ENCODE data around the gene ZNF143. TPM values are rescaled to one million over a fixed set of nuclear protein-coding genes. Genes with fewer than 3 reads are reported as not detected.
"Not testable (repeated sequence)": the region's sequence is repeated elsewhere in the genome, so short reads cannot be mapped to it uniquely, and the experiment has no call there.

Gene ZNF143
- 29.7 TPM for polyA plus RNA-seq (2013, experiment 1 of 2)
- 32.1 TPM for polyA plus RNA-seq (2013, experiment 2 of 2)

DNA sequence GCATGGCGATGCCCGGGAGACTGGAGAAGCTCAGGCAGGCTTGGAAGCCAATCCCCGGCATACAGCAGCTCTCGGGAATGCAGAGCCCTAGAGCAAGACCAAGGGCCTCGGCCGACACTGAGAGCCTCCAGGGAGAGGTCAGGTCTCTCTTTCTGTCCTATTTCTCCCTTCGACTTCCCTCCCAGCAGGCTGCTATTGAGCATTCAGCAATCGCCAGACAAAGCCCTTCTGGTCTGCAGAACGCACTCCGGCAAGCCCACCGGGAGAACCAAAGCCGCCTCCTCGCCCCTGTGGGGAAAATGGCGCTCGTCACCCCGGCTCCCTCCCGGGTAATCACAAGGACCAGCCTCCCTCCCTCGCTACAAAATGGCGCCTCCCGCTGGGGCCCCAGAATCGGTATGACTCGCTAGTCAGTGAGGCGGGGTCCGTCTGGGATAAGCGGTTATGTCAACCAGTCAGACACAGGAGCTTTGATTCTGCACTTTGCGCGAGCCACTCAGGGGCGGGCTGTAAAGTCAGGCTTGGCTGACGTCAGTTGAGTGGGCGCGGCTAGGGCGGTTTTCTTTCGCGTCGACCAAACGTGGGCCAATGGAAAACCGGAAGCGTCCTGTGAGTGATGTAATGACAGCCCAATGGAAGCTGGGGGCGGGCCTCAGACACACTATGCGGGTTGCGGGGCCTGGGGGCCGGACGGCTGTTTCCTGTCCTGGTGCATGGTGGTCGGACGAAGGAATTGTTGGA lies at the start of gene ZNF143:
Gene ZNF143, plus strand, starts transcription at position 691 of the 741 bp plus-strand sequence. CDS start 10,297 bp downstream, outside the sequence.
- Histone ChIP-seq H3K27ac (ENCODE audit: low read depth, low read length, severe bottlenecking) (peak within 1 kb of the TSS; percentile 99), H3K36me3 (ENCODE audit: control insufficient read depth, insufficient read depth, low read length) (no peaks in the 10 kb centered on the region), H3K4me1 (ENCODE audit: control insufficient read depth, insufficient read depth, low read length, poor library complexity, severe bottlenecking) (peaks cover 4% of the 10 kb centered on the region), H3K9me3 (ENCODE audit: control insufficient read depth, low read length) (no peaks in the 10 kb centered on the region), H3K4me3 (ENCODE audit: extremely low read depth, insufficient read depth, low read length, poor library complexity, severe bottlenecking) (peak within 1 kb of the TSS; percentile 76)
- WGBS, 2 experiments (ENCODE audit: insufficient coverage in 2 of 2) = 0 to 1% methylated on average over 41 of the region's 45 CpGs

DNA sequence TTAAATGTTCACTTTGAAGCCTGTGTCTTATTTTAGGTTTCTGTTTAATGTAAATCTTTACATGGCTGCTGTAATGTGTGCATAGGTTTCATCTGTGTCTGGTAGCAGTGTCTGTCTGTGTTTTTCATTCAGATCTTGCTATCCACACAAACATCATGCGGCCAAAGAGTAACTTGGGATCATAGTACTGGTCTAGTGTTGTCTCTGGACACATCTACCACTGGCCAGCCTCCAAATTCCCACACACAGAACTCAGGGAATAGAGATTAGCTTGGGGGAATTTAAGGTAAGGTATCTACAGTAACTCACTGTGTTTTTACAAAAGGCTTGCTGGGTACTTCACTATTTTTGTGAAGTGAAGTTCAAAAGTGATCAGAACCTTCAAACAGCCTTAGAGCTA lies 32.1 kb upstream of the ZNF143 start:
- H3K36me3 ChIP-seq (ENCODE audit: control insufficient read depth, insufficient read depth, low read length) = peaks cover 99% of the 10 kb centered on the region
- no CpG with 5 or more reads among the region's 1 CpG for WGBS, 2 experiments (ENCODE audit: insufficient coverage in 2 of 2)
- no peak overlapping the region for H3K4me3 ChIP-seq (ENCODE audit: extremely low read depth, insufficient read depth, low read length, poor library complexity, severe bottlenecking)
- no peaks in the 10 kb centered on the region for H3K4me1 ChIP-seq (ENCODE audit: control insufficient read depth, insufficient read depth, low read length, poor library complexity, severe bottlenecking)
- H3K27ac ChIP-seq (ENCODE audit: low read depth, low read length, severe bottlenecking) = no peak overlapping the region
- H3K9me3 ChIP-seq (ENCODE audit: control insufficient read depth, low read length) = no peaks in the 10 kb centered on the region

DNA sequence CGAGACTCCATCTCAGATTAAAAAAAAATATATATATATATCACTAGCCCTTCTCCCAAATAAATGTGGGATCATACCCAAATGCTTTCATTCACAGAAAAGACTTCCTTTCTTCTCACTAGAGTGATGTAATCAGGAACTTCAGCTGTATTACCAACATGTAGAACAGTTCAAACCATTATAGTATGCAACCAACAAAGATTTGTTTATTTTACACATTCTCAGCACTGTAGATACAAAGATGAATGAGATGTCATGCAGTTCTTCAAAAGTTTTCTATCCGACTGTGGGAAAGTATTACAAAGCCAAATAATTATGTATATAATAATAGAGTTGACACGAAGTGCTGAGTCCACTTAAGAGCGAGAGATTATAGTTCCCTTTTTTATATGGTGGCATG lies 22.2 kb upstream of the ZNF143 start:
- H3K4me3 ChIP-seq (ENCODE audit: extremely low read depth, insufficient read depth, low read length, poor library complexity, severe bottlenecking) = no peak overlapping the region
- 86 to 100% methylated on average over 1 to 2 of the region's 4 CpGs for WGBS, 2 experiments (ENCODE audit: insufficient coverage in 2 of 2)
- no peaks in the 10 kb centered on the region for H3K9me3 ChIP-seq (ENCODE audit: control insufficient read depth, low read length)
- H3K4me1 ChIP-seq (ENCODE audit: control insufficient read depth, insufficient read depth, low read length, poor library complexity, severe bottlenecking) = no peaks in the 10 kb centered on the region
- peaks cover 99% of the 10 kb centered on the region for H3K36me3 ChIP-seq (ENCODE audit: control insufficient read depth, insufficient read depth, low read length)
- H3K27ac ChIP-seq (ENCODE audit: low read depth, low read length, severe bottlenecking) = no peak overlapping the region

DNA sequence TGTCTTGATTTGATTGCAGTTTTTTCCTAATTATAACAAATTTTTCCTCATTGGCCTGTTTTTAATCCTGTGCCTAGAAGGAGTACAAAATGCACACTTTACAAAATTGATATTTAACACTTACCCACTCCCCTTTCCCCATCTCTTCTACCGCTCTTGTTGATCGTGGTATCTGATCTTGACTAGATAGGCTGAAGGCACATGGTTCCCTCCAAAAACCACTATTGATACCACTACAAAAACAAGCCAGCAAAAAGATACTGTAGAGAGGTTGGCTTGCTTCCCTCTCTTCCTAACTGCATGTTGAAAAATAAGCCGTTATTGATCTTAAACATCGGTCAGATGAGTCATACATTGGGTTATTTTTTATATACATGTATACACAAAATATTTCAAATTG lies 14.6 kb upstream of the ZNF143 start:
- Histone ChIP-seq H3K4me1 (ENCODE audit: control insufficient read depth, insufficient read depth, low read length, poor library complexity, severe bottlenecking) (no peaks in the 10 kb centered on the region), H3K36me3 (ENCODE audit: control insufficient read depth, insufficient read depth, low read length) (peaks cover 74% of the 10 kb centered on the region), H3K27ac (ENCODE audit: low read depth, low read length, severe bottlenecking) (no peak overlapping the region), H3K9me3 (ENCODE audit: control insufficient read depth, low read length) (peaks cover 3% of the 10 kb centered on the region), H3K4me3 (ENCODE audit: extremely low read depth, insufficient read depth, low read length, poor library complexity, severe bottlenecking) (no peak overlapping the region)
- 83% methylated on average over 1 of the region's 4 CpGs; no CpG with 5 or more reads in 1 of the 2 experiments for WGBS, 2 experiments (ENCODE audit: insufficient coverage in 2 of 2)

DNA sequence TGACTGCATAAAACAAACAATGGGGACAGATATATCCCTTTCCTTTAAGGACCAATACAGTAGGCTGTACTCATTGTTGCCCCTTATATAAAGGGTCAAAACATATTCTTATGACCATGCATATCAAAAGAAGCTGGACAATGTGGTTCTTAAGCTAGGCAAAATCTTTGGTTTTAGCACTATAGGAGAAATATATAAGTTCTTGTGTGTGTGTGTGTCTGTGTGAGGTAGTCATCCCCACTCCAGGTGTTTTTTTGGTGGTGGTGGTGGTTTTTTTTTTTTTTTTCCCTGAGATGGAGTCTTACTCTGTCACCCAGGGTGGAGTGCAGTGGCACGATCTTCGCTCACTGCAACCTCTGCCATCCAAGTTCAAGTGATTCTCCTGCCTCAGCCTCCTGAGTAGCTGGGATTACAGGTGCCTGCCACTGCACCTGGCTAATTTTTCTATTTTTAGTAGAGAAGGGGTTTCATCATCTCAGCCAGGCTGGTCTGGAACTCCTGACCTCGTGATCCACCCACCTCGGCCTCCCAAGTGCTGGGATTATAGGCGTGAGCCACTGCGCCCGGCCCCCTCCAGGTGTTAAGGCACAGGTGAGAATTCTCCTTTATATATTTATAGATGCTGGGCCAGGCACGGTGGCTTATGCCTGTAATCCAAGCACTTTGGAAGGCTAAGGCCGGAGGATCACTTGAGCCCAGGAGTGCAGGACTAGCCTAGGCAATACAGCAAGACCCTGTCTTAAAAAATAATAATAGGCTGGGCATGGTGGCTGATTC lies 12.0 kb upstream of the ZNF143 start:
- H3K4me3 ChIP-seq (ENCODE audit: extremely low read depth, insufficient read depth, low read length, poor library complexity, severe bottlenecking) = no peak overlapping the region
- H3K4me1 ChIP-seq (ENCODE audit: control insufficient read depth, insufficient read depth, low read length, poor library complexity, severe bottlenecking) = no peaks in the 10 kb centered on the region
- 88 to 89% methylated on average over 4 to 8 of the region's 9 CpGs for whole genome bisulfite sequencing, 2 experiments (ENCODE audit: insufficient coverage in 2 of 2)
- H3K27ac ChIP-seq (ENCODE audit: low read depth, low read length, severe bottlenecking) = no peak overlapping the region
- H3K36me3 ChIP-seq (ENCODE audit: control insufficient read depth, insufficient read depth, low read length) = peaks cover 54% of the 10 kb centered on the region
- H3K9me3 ChIP-seq (ENCODE audit: control insufficient read depth, low read length) = peaks cover 8% of the 10 kb centered on the region

DNA sequence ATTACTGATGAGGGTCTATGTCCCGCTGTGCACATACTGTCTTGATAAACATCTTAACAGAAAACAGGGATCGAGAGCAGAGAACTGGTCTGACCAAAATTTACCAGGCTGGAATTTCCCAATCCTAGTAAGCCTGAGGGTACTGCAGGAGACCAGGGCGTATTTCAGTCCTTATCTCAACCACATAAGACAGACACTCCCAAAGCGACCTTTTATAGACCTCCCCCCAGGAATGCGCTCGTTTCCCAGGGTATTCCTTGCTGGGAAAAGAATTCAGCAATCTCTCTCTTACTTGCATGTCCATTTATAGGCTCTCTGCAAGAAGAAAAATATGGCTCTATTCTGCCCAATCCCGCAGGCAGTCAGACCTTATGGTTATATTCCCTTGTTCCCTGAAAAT lies 8.8 kb upstream of the ZNF143 start:
- H3K27ac ChIP-seq (ENCODE audit: low read depth, low read length, severe bottlenecking); H3K4me1 ChIP-seq (ENCODE audit: control insufficient read depth, insufficient read depth, low read length, poor library complexity, severe bottlenecking); H3K9me3 ChIP-seq (ENCODE audit: control insufficient read depth, low read length); H3K4me3 ChIP-seq (ENCODE audit: extremely low read depth, insufficient read depth, low read length, poor library complexity, severe bottlenecking): not testable (repeated sequence)
- H3K36me3 ChIP-seq (ENCODE audit: control insufficient read depth, insufficient read depth, low read length) = peaks cover 32% of the 10 kb centered on the region
- 86 to 88% methylated on average over 5 to 6 of the region's 7 CpGs for WGBS, 2 experiments (ENCODE audit: insufficient coverage in 2 of 2)

DNA sequence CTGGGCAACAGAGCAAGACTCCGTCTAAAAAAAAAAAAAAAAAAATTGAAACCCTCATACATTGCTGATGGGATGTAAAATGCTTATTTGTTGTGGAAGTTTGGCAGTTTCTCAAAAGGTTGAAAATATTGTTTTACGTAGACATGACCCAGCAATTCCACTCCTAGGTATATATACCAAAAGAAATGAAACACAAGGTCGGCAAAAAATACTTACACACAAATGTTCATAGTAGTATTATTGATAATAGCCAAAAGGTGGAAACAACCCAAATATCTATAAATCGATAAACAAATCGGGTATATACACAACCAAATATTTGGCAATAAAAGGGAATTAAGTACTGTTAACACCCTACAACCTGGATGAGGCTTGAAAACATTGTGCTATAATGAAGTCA lies 5.1 kb upstream of the ZNF143 start:
- Histone ChIP-seq H3K4me3 (ENCODE audit: extremely low read depth, insufficient read depth, low read length, poor library complexity, severe bottlenecking) (no peak overlapping the region), H3K36me3 (ENCODE audit: control insufficient read depth, insufficient read depth, low read length) (peaks cover 5% of the 10 kb centered on the region), H3K4me1 (ENCODE audit: control insufficient read depth, insufficient read depth, low read length, poor library complexity, severe bottlenecking) (peaks cover 4% of the 10 kb centered on the region), H3K9me3 (ENCODE audit: control insufficient read depth, low read length) (peaks cover 8% of the 10 kb centered on the region), H3K27ac (ENCODE audit: low read depth, low read length, severe bottlenecking) (no peak overlapping the region)
- 100% methylated on average over 1 of the region's 5 CpGs; no CpG with 5 or more reads in 1 of the 2 experiments for WGBS, 2 experiments (ENCODE audit: insufficient coverage in 2 of 2)

DNA sequence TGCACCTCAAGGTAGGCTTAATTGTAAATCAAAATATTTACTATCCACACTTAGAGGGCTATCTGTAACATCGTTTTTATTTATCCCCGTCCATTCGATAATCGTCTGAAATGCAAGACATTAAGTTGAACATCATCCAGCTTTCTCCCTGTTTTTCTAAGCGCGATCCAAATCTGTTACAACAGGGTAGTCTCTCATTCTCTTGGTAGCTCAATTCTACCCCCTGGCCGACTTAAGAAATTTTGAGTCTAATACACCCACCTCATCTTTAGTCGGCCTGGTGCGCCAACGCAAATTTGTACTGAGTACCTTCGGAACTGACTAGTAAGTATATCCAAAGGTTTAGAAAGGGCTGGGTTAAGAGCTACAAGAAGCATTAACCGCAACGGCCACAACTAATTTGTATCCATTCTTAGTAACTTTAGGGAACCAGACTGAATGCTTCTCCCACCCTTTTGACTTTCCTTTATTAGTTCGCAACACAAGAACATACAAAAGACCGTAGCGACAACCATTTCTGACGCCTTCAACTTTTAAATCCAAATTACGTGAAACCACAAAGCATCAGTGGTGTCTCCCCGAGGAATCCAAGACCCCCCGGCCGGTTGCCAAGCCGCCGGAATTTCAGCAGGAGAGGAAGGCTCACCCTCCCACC lies 1.0 kb upstream of the ZNF143 start:
- H3K27ac ChIP-seq (ENCODE audit: low read depth, low read length, severe bottlenecking) = peak overlapping the region; percentile 97
- H3K4me3 ChIP-seq (ENCODE audit: extremely low read depth, insufficient read depth, low read length, poor library complexity, severe bottlenecking) = peak overlapping the region; percentile 75
- no peaks in the 10 kb centered on the region for H3K9me3 ChIP-seq (ENCODE audit: control insufficient read depth, low read length)
- 3 to 5% methylated on average over 19 to 22 of the region's 23 CpGs for WGBS, 2 experiments (ENCODE audit: insufficient coverage in 2 of 2)
- no peaks in the 10 kb centered on the region for H3K36me3 ChIP-seq (ENCODE audit: control insufficient read depth, insufficient read depth, low read length)
- H3K4me1 ChIP-seq (ENCODE audit: control insufficient read depth, insufficient read depth, low read length, poor library complexity, severe bottlenecking) = peaks cover 4% of the 10 kb centered on the region

DNA sequence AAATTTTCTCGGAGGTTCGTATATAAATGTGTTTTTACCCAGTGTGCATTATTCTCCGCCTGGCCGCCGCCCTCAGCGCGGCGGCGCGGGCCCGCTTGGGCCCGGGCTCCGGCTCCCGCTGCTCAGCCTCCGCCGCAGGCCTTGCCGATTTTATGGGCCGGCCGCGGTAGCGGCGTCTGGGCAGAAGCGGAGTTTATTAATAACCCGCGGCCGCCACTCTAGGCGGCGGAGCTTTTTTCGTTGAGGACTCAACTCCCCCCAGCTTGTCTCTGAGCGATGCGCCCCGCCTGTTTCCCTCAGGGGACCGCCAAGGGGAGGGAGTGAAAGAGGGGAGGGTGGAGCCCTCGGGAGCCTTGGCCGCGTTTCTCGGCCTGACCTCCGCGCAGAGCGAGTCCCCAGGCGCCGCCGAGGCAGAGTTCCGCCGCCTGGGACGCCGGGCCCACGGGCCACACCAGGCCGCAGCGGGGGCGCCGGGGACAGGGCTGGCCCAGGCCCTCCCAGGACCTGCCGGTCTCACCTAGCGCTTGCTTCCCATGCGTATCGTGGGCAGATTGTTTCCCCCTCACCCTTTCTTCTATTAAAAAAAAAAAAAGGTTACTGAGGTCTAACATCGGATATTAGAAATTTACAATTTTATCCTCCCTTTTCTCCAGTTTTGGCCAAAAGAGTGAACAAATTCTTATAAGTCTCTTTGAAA lies 399 bp downstream of the ZNF143 start:
- H3K27ac ChIP-seq (ENCODE audit: low read depth, low read length, severe bottlenecking) = peak overlapping the region; percentile 99
- H3K4me1 ChIP-seq (ENCODE audit: control insufficient read depth, insufficient read depth, low read length, poor library complexity, severe bottlenecking) = peaks cover 4% of the 10 kb centered on the region
- peak overlapping the region; percentile 76 for H3K4me3 ChIP-seq (ENCODE audit: extremely low read depth, insufficient read depth, low read length, poor library complexity, severe bottlenecking)
- 0% methylated on average over 30 to 43 of the region's 57 CpGs for WGBS, 2 experiments (ENCODE audit: insufficient coverage in 2 of 2)
- H3K9me3 ChIP-seq (ENCODE audit: control insufficient read depth, low read length) = no peaks in the 10 kb centered on the region
- no peaks in the 10 kb centered on the region for H3K36me3 ChIP-seq (ENCODE audit: control insufficient read depth, insufficient read depth, low read length)

DNA sequence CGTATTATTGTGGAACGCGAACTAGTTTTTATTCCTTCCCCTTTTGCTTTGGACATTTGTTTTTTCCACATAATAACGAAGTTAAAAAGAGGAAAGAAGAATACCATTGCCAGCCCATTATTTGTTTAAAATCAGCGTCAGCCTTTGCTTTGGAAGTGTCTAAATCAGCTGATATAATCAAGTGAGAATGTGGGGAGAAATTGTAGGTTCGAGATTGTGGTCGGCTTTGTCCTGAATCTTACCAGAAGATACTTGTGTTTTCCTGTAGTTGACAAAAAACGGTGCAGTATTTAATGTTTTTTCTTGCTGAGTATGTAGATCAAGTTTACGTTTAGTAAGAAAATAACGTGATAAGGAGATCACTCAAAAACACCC lies 935 bp downstream of the ZNF143 start:
- H3K27ac ChIP-seq (ENCODE audit: low read depth, low read length, severe bottlenecking) = peak overlapping the region; percentile 99
- no peaks in the 10 kb centered on the region for H3K9me3 ChIP-seq (ENCODE audit: control insufficient read depth, low read length)
- no peaks in the 10 kb centered on the region for H3K36me3 ChIP-seq (ENCODE audit: control insufficient read depth, insufficient read depth, low read length)
- H3K4me3 ChIP-seq (ENCODE audit: extremely low read depth, insufficient read depth, low read length, poor library complexity, severe bottlenecking) = peak overlapping the region; percentile 76
- WGBS, 2 experiments (ENCODE audit: insufficient coverage in 2 of 2) = 18 to 60% methylated on average over 2 to 4 of the region's 10 CpGs
- H3K4me1 ChIP-seq (ENCODE audit: control insufficient read depth, insufficient read depth, low read length, poor library complexity, severe bottlenecking) = peaks cover 4% of the 10 kb centered on the region
